Measurements from ENCODE around the gene TPSAB1. TPM values are rescaled to one million over a fixed set of nuclear protein-coding genes. Genes with fewer than 3 reads are reported as not detected.
A peak's percentile ranks its signal among the peaks of the same experiment; 100 is the strongest.
"Not testable (repeated sequence)": the region's sequence is repeated elsewhere in the genome, so short reads cannot be mapped to it uniquely, and the experiment has no call there.

The TPSAB1 gene
- total and polyA plus RNA-seq, 10 donors, result 0.26 to 17.9 (median 1.1) TPM; not detected in 1

GRCh38 chr16:1244881-1245280 lies 4.4 kb downstream of the TPSAB1 start:
- TF ChIP-seq POLR2AphosphoS5 (IDR thresholded peaks at IDR 0.05) (peak in 1 of 3 donors; percentile 21), CTCF (IDR thresholded peaks at IDR 0.05 in 8 of 11, conservative IDR thresholded peaks at IDR 0.05 in 3 of 11) (no peak), POLR2A (IDR thresholded peaks at IDR 0.05) (no peak)
- no peak overlapping the region for H3K27ac ChIP-seq
- H3K9me3 ChIP-seq, result no peaks in the 10 kb centered on the region
- H3K36me3 ChIP-seq, result no peaks in the 10 kb centered on the region
- peaks cover 0 to 35% (median 0%) of the 10 kb centered on the region in 7 donors for H3K27me3 ChIP-seq (replicated peaks in 1 of 7)
- DNase-seq, result peak; percentile 35
- no peak overlapping the region for H3K4me3 ChIP-seq
- peaks cover 0 to 15% (median 3%) of the 10 kb centered on the region in 6 donors for H3K4me1 ChIP-seq
- 47 to 71% (median 55%) methylated on average over 8 to 12 of the region's 12 CpGs for WGBS, 5 donors
- intact Hi-C loops (cut with DNase I; ENCODE audit: low total_unique reads), result no loop called here

- Histone ChIP-seq H3K4me1 (peaks cover 0 to 15% (median 3%) of the 10 kb centered on the region in 6 donors), H3K36me3 (no peaks in the 10 kb centered on the region), H3K27ac (no peak overlapping the region), H3K4me3 (no peak overlapping the region), H3K9me3 (no peaks in the 10 kb centered on the region), H3K27me3 (replicated peaks in 1 of 7) (peaks cover 0 to 31% (median 0%) of the 10 kb centered on the region in 7 donors)
- DNase-seq, result peak; percentile 31
- 25 to 35% (median 26%) methylated on average over 22 of the region's 22 CpGs for WGBS, 5 donors
- intact Hi-C loops (cut with DNase I; ENCODE audit: low total_unique reads), result no loop called here
- TF ChIP-seq POLR2AphosphoS5 (IDR thresholded peaks at IDR 0.05) (no peak), POLR2A (IDR thresholded peaks at IDR 0.05) (no peak), CTCF (IDR thresholded peaks at IDR 0.05 in 8 of 11, conservative IDR thresholded peaks at IDR 0.05 in 3 of 11) (no peak)
Observed at GRCh38 chr16:1245452-1246020, 5.0 kb downstream of the TPSAB1 start.

GRCh38 chr16:1247903-1248537 lies 7.5 kb downstream of the TPSAB1 start:
- H3K9me3 ChIP-seq; H3K4me3 ChIP-seq; H3K36me3 ChIP-seq; intact Hi-C loops (cut with DNase I; ENCODE audit: low total_unique reads); DNase-seq; H3K27ac ChIP-seq: not testable (repeated sequence)
- Histone ChIP-seq H3K4me1 (peaks cover 0 to 15% (median 3%) of the 10 kb centered on the region in 6 donors), H3K27me3 (replicated peaks in 1 of 7) (peaks cover 0 to 31% (median 0%) of the 10 kb centered on the region in 7 donors)
- 85 to 91% (median 87%) methylated on average over 11 to 14 of the region's 14 CpGs for WGBS, 5 donors

- H3K4me1 ChIP-seq, result peaks cover 0 to 15% (median 3%) of the 10 kb centered on the region in 6 donors
- H3K27ac ChIP-seq; H3K36me3 ChIP-seq; H3K9me3 ChIP-seq; H3K4me3 ChIP-seq; intact Hi-C loops (cut with DNase I; ENCODE audit: low total_unique reads): not testable (repeated sequence)
- WGBS, 5 donors, result 70 to 88% methylated on average over 2 to 6 of the region's 43 CpGs; no CpG with 5 or more reads in 3 of the 5 donors
- DNase-seq, result peak; percentile 41
- peaks cover 0 to 25% (median 0%) of the 10 kb centered on the region in 7 donors for H3K27me3 ChIP-seq (replicated peaks in 1 of 7)
Observed at GRCh38 chr16:1249031-1249755, 8.7 kb downstream of the TPSAB1 start.

- H3K9me3 ChIP-seq; DNase-seq; H3K36me3 ChIP-seq; intact Hi-C loops (cut with DNase I; ENCODE audit: low total_unique reads); H3K4me3 ChIP-seq; H3K4me1 ChIP-seq; H3K27ac ChIP-seq: not testable (repeated sequence)
- peaks cover 0 to 36% (median 11%) of the 10 kb centered on the region in 7 donors for H3K27me3 ChIP-seq (replicated peaks in 1 of 7)
- WGBS, 5 donors, result no CpG with 5 or more reads among the region's 47 CpGs
Observed at GRCh38 chr16:1253701-1254364, 13.3 kb downstream of the TPSAB1 start.

- H3K4me3 ChIP-seq; intact Hi-C loops (cut with DNase I; ENCODE audit: low total_unique reads); H3K36me3 ChIP-seq; H3K27ac ChIP-seq; H3K9me3 ChIP-seq: not testable (repeated sequence)
- DNase-seq, result peak; percentile 29
- 87 to 93% (median 90%) methylated on average over 2 to 3 of the region's 3 CpGs; no CpG with 5 or more reads in 2 of the 5 donors for WGBS, 5 donors
- H3K4me1 ChIP-seq, result peaks cover 0 to 11% (median 6%) of the 10 kb centered on the region in 6 donors
- H3K27me3 ChIP-seq (replicated peaks in 1 of 7), result peaks cover 0 to 46% (median 21%) of the 10 kb centered on the region in 7 donors
Observed at GRCh38 chr16:1254821-1255220, 14.3 kb downstream of the TPSAB1 start.

GRCh38 chr16:1255276-1256122 lies 15.0 kb downstream of the TPSAB1 start, which contains the start of gene TPSD1:
Gene TPSD1, plus strand, starts transcription at chr16:1256069. Its CDS starts 212 bp downstream, at chr16:1256281.
- 54 to 78% (median 62%) methylated on average over 11 to 26 of the region's 26 CpGs for WGBS, 5 donors
- peaks cover 0 to 11% (median 6%) of the 10 kb centered on the region in 6 donors for H3K4me1 ChIP-seq
- peaks cover 0 to 53% (median 28%) of the 10 kb centered on the region in 7 donors for H3K27me3 ChIP-seq (replicated peaks in 1 of 7)
- DNase-seq, result peak; percentile 70
- intact Hi-C loops (cut with DNase I; ENCODE audit: low total_unique reads); H3K9me3 ChIP-seq; H3K4me3 ChIP-seq; H3K36me3 ChIP-seq; H3K27ac ChIP-seq: not testable (repeated sequence)

Data from spleen (tissue), 11 donors.